GM10266 (cell line): ENCODE measurements around the gene EXD3.
"Not testable (repeated sequence)": the region's sequence is repeated elsewhere in the genome, so short reads cannot be mapped to it uniquely, and the experiment has no call there.

Experiments
- DNase-seq: peaks from one replicate; pipeline ENCODE4 v3.0.0; 2012; ENCODE audit errors: extremely low spot score
- CTCF ChIP-seq: IDR thresholded peaks from 2 replicates; pipeline ENCODE4 v1.5.1; 2012; ENCODE audit warnings: mild to moderate bottlenecking, low read depth; ENCODE audit not compliant: control insufficient read depth, insufficient read depth; ENCODE audit errors: missing control alignments

Gene EXD3

DNA sequence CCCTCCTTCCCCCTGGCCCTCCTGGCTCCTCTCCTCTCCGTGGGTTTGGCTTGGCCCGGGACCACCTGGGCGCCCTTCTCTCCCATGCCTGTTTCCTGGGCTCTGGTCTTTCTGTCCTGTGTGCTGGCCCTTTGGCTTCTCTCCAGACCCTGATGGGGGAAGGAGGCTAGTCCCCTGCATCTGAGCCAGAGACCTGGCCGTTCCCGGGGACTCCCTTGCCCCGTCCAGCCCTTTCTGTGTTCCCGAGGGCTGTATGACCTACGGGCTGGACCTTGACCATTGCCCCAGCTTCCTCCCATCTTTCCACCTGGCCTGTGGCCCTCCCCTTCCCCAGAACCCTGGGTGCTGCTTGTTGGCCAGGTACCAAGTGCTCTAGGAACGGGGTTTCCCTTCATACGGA is 159.5 kb downstream of the EXD3 start:
- no peak for TF ChIP-seq CTCF

GRCh38 chr9:137262909-137263285 is 160.1 kb downstream of the EXD3 start:
- TF ChIP-seq CTCF: no peak
- DNase-seq: no peak

More for the DNA sequence above, 159.5 kb downstream of the EXD3 start:
- no peak for DNase-seq

- DNase-seq: not testable (repeated sequence)
Measured at GRCh38 chr9:137262173-137262908, 160.6 kb downstream of the EXD3 start.
